Testis (tissue), 3 donors: Measurements from ENCODE around the gene CTIF. TPM values are rescaled to one million over a fixed set of nuclear protein-coding genes. Genes with fewer than 3 reads are reported as not detected.

Source experiments
- DNase-seq: peaks from one replicate; pipeline ENCODE4 v3.0.0-alpha.2; 2019
- H3K27ac ChIP-seq, 2 donors: fragments of 200-600 bp; sonication (generic); one replicate each; pipeline ENCODE4 v1.5.1; 2019
- H3K27me3 ChIP-seq: fragments of 200-600 bp; sonication (generic); one replicate; pipeline ENCODE4 v1.5.1; 2019
- H3K36me3 ChIP-seq: fragments of 200-600 bp; sonication (generic); one replicate; pipeline ENCODE4 v1.5.1; 2017; ENCODE audit warnings: low read depth; ENCODE audit errors: missing control alignments
- H3K4me1 ChIP-seq: fragments of 200-600 bp; sonication (generic); one replicate; pipeline ENCODE4 v1.5.1; 2019
- H3K4me3 ChIP-seq, 2 donors: fragments of 200-600 bp; sonication (generic); one replicate each; pipeline ENCODE4 v1.5.1; 2017 to 2019
- H3K9me3 ChIP-seq: fragments of 200-600 bp; sonication (generic); one replicate; pipeline ENCODE4 v1.5.1; 2017
- POLR2A ChIP-seq: fragments of 450-650 bp; IDR thresholded peaks from one replicate; pipeline ENCODE4 v1.6.1; 2017; ENCODE audit warnings: antibody characterized with exemption, mild to moderate bottlenecking, moderate library complexity
- WGBS, 2 donors: methylation state at CpG; one replicate each; pipeline ENCODE4 v1.1.5; 2018; 5-methylcytosine and 5-hydroxymethylcytosine counted together
- intact Hi-C: fragments of 100-400 bp; cut with DNase I; formaldehyde crosslinking; loops from one replicate; pipeline ENCODE4 v1.15.1; 2023; ENCODE audit warnings: low total_unique reads
- polyA plus RNA-seq: library from polyadenylated mRNA; stranded (reverse); fragments of 350-450 nt; fragmentation: Illumina TruSeq; extraction: RNeasy Lipid Tissue Mini Kit (QIAGEN cat#74804); gene quantifications from one replicate; pipeline ENCODE4 v1.2.3, GENCODE V29; 2014; ENCODE audit warnings: low read depth, low replicate concordance; ENCODE audit not compliant: insufficient read depth
- total RNA-seq, 2 donors: library from RNA; depleted of rRNA; stranded (reverse); fragments of >200 nt; gene quantifications; one replicate each; pipeline ENCODE4 v1.2.3, GENCODE V29; 2016
- TF ChIP-seq, protein P1 (sequence below), 3 experiments: fragments of 450-650 bp in 2 of 3; fragments of 200-600 bp in 1 of 3; sonication (generic) in 1 of 3; IDR thresholded peaks; one replicate each; pipeline ENCODE4 v1.5.1; 2016 to 2019; ENCODE audit warnings: antibody characterized with exemption in 3 of 3, mild to moderate bottlenecking in 2 of 3, moderate library complexity in 1 of 3

CTIF gene
- total and polyA plus RNA-seq, 3 donors from 2014 or later = 33.8 to 41.5 (median 35.6) TPM

DNA sequence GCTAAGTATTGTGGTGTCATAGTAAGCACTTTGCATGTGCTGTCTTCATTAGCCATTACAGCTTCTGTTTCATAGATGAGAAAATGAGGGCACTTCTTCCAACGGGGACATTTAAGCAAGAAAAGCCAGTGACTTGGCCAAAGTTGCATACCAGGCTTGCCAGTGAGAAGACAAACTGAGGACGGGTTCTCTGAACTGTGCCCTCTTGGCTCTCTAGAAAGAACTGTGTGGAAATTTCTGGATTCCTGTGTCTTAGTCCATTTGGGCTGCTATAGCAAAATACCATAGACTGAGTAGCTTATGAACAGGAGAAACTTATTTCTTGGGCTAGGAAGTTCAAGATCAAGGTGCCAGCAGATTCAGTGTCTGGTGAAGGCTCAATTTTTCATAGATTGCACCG is 13.3 kb downstream of the CTIF start:
- Histone ChIP-seq H3K27me3 (no peaks in the 10 kb centered on the region), H3K9me3 (no peaks in the 10 kb centered on the region), H3K36me3 (no peaks in the 10 kb centered on the region), H3K4me3 (no peak overlapping the region), H3K4me1 (peaks cover 11% of the 10 kb centered on the region), H3K27ac (no peak overlapping the region)
- intact Hi-C loops = no loop called here
- WGBS, 2 donors = 85 to 87% methylated on average over 3 of the region's 3 CpGs
- DNase-seq = no peak
- TF ChIP-seq, protein P1, sequence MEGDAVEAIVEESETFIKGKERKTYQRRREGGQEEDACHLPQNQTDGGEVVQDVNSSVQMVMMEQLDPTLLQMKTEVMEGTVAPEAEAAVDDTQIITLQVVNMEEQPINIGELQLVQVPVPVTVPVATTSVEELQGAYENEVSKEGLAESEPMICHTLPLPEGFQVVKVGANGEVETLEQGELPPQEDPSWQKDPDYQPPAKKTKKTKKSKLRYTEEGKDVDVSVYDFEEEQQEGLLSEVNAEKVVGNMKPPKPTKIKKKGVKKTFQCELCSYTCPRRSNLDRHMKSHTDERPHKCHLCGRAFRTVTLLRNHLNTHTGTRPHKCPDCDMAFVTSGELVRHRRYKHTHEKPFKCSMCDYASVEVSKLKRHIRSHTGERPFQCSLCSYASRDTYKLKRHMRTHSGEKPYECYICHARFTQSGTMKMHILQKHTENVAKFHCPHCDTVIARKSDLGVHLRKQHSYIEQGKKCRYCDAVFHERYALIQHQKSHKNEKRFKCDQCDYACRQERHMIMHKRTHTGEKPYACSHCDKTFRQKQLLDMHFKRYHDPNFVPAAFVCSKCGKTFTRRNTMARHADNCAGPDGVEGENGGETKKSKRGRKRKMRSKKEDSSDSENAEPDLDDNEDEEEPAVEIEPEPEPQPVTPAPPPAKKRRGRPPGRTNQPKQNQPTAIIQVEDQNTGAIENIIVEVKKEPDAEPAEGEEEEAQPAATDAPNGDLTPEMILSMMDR (IDR thresholded peaks at IDR 0.05) = no peak
- TF ChIP-seq POLR2A = no peak

DNA sequence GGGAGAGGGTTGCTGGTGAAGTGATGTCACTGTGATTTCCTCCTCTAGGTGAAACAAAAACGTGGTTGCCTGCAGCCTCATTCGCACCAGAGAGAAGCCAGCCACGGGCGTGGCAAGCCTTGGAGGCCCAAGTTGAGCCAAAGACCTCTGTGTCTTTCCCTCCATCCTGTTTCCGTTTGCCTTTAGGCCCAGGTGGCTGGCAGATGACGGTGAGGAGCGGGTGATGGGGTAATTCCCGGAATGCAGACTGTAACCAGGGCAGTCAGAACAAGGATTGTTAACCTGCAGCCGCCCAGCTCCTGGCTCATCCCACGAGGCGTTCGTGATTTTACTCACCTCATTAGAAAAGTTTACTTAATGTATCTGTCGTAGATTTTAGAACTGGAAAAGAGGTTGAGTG is 14.4 kb downstream of the CTIF start:
- intact Hi-C loops = no loop called here
- Histone ChIP-seq H3K27ac (no peak overlapping the region), H3K27me3 (no peaks in the 10 kb centered on the region), H3K4me1 (peaks cover 4% of the 10 kb centered on the region), H3K9me3 (no peaks in the 10 kb centered on the region), H3K36me3 (peaks cover 3% of the 10 kb centered on the region), H3K4me3 (no peak overlapping the region)
- WGBS, 2 donors = 83 to 85% methylated on average over 13 of the region's 13 CpGs
- TF ChIP-seq, protein P1 (IDR thresholded peaks at IDR 0.05) = no peak
- no peak for TF ChIP-seq POLR2A
- no peak for DNase-seq

DNA sequence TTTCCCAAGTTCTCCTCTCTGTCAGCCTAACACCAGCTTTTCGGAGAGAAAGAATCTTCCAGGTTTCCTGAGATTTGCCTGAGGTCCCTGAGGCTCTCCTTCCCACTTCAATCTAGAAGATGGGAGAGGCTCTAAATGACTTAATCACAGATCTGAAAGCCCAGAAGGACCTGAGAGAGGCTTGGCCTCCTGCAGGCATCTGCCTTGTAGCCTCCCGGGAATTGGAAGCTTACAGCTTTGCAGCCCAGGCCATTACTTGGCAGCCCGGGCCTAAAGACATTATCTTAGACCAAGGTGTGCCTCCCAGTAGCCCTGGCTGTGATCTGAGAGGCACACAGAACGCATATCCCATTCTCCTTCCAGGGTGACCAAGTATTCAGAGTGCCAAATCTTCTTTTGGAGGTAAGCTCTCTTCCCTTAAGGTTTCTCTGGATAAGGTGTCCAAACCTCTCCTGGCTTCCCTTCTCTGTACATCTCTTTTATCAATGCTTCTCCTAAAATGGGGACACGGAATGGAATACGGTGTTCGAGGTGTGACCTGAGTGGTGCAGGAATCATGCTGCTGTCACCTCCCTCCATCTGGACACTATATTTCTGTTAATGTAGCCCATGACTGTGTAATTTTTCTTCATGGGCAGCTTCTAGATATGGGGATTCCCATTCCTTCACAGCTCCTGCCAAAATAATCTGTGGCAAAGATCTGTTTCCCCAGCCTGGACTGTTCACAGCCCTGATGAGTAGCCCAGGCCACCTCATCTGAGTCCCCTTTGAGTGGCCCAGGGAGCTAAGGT is 16.0 kb downstream of the CTIF start:
- Histone ChIP-seq H3K4me3 (no peak overlapping the region), H3K27ac (no peak overlapping the region), H3K4me1 (peaks cover 4% of the 10 kb centered on the region), H3K9me3 (no peaks in the 10 kb centered on the region), H3K27me3 (no peaks in the 10 kb centered on the region), H3K36me3 (peaks cover 3% of the 10 kb centered on the region)
- no peak for DNase-seq
- intact Hi-C loops = no loop called here
- no peak for TF ChIP-seq POLR2A
- TF ChIP-seq, protein P1 (IDR thresholded peaks at IDR 0.05) = no peak
- WGBS, 2 donors = 82% methylated on average over 7 of the region's 7 CpGs

DNA sequence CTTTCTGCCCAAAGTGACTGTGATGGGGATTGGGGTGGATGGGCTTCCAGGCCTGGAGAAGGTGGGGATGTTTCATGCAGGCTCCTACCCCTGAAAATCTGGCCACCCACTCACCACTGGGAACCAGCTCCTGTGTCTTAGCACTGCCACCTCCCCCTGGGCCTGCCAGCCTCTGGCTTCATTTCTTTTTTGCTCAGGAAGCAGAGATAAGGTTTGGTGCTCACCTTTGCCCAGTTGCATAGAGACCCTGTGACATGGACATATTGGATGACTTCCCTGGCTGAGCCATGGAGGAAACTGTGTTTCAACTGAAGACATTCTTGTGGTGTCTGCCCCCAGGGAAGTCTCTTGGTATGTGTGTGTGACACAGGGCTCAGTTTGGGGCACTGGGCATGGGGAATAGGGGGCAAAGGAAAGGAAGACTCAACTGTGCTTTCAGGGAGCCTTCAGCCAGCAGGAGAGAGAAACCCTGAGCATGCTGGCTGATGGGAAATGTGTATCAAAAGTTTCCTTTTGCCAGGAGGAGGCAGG is 16.7 kb downstream of the CTIF start:
- Histone ChIP-seq H3K4me3 (no peak overlapping the region), H3K27me3 (no peaks in the 10 kb centered on the region), H3K9me3 (no peaks in the 10 kb centered on the region), H3K27ac (no peak overlapping the region), H3K36me3 (peaks cover 3% of the 10 kb centered on the region), H3K4me1 (peaks cover 4% of the 10 kb centered on the region)
- no peak for DNase-seq
- intact Hi-C loops = no loop called here
- TF ChIP-seq, protein P1 (IDR thresholded peaks at IDR 0.05) = no peak
- no peak for TF ChIP-seq POLR2A
